NCI-H1930 (cell line): Measurements from ENCODE around the gene TMEM229B.

Experiments
- DNase-seq, 2 experiments: peaks; one replicate each; lab custom pipeline; 2025; lab: John Stamatoyannopoulos, UW

Gene TMEM229B

DNA sequence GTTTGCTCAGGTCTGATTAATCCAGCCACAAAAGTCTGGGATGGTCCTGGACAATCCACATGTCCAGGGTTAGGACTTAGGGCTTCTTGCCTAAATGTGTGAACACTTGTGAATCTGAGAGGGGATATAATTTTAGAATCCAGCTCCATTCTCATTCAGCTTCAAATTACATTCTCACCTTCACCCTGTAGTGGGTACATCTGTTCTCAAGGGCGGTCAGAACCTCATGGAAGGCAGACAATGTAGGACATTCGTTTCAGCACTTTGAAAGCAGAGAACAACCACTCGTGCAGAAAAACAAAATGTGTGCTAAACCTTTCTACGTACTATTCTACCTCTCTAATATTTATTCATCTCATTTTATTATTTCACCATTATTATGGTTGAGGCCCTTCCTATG is 1.2 kb downstream of the TMEM229B start:
- DNase-seq: no peak

DNA sequence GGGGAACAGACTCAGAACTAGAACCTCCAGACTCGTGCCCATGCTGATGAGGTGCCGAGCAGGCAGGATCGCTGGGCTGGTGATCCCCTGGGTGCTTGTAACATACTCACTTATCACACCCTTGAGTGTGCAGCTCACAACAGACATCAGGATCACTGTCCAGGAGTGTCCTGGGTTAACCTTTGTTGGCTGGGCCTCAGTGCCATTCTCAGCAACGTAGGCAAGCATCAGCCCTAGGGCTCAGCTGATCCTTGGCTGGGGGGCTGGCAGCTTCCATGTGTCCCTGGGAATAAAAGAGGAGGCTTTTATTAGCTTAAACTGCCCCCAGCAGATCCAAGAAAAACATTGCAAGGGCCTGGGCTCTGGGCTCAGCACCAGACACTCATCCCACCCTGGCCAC is 1.6 kb downstream of the TMEM229B start:
- DNase-seq: no peak

- no peak for DNase-seq
Measured at GRCh38 chr14:67485501-67486095, 2.9 kb downstream of the TMEM229B start.

DNA sequence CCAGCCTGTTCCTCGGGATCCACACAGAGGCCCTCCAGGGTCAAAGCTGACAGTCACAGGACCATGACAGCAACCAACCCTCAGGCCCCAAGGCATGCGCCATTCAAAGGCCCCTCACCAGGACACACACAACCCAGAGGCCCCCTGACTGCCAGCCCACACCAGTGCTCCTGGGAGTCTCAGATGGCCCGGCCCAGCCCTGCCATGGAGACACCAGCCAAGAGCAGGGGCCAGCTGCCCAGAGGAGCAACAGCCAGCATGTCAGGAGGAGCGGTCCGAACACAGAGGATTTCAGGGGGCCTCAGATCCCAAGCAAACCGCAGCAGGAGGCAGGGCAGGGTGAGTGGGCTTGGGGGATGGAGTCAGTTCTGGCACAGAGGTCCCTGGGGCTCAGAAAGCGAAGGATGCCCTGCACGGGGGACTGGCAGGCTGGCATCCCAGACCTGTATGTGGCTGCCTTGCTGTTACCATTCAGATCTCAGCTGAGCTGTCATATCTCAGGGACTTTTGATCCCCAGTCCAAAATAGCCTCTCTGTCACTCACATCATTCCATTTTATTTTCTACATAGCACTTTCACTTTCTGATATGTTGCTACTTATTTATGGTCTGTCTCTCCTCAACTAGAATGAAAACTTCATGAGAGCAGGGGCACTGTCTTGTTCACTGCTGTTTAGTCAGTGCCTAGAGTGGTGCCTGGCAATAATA is 4.8 kb downstream of the TMEM229B start:
- DNase-seq: no peak

- no peak for DNase-seq
Measured at GRCh38 chr14:67482231-67483164, 6.0 kb downstream of the TMEM229B start.

- DNase-seq: no peak
Measured at GRCh38 chr14:67480011-67480410, 8.5 kb downstream of the TMEM229B start.

DNA sequence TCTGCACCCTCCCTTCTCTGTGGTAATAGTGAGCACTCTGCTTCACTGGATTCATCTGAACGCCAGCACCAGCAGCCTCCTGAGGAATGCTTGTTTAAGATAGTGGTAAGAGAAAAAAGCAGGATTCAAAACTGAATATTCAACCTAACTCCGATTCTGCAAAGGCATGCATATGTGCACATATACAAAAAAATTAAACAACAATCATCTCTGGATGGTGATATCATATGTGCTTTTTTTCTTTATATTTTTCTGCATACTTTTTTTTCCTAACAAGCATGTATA is 9.8 kb downstream of the TMEM229B start:
- DNase-seq: no peak

- no peak for DNase-seq
Measured at GRCh38 chr14:67477926-67478799, 10.4 kb downstream of the TMEM229B start.

GRCh38 chr14:67474366-67474765 is 14.2 kb downstream of the TMEM229B start:
- no peak for DNase-seq

DNA sequence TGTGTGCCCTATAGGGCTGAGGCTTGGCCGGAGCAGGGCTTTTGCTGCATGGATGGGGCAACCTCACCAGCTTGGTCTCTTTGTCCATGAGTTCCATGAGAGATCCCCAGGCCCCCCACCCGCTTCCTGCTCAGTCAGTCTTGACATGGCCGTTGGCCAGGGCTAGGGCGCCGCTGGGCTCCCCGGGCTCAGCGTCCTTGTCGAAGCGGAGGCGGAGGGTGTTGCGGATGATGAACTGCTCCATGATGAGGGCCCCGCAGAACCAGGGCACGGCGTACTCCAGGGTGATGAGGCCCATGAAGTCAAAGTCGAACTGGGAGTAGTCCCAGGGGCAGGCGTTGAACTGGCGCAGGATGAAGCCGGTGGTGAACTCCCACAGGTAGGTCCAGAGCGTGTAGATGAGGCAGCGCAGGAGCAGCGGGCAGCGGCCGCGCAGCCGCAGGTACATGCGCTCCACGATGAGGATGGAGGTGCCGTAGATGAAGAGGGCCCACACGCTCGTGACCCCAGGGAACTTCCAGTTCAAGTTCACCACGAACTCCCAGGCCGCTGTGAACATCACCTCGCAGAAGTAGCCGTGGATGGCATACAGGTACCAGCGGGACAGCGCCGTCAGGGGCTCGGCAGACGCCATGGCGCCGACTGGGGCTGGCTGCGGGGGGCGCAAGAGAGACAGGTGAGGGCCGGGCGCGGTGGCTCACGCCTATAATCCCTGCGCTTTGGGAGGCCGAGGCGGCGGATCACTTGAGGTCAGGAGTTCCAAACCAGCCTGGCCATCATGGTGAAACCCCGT is 15.0 kb downstream of the TMEM229B start:
- no peak for DNase-seq

- DNase-seq: no peak
Measured at GRCh38 chr14:67472726-67473125, 15.8 kb downstream of the TMEM229B start.

DNA sequence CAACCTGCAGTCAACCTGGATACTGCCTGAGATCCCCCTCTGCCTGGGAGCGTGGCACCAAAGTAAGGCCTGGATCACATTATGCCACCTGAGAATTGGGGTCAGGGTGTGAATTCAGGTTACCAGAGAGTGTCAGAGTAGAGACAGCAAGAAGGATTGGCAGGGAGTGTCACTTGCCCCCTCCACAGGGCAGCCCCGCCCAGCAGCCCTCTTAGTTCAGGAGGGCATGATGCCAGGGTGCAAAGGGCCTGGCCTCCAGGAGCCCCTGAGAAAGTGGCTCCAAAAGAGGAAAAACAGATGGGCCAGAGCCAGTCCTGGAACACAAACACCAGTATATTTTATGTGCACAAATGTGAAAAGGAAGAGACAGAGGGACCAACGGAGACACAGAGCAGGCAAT is 18.6 kb downstream of the TMEM229B start:
- no peak for DNase-seq

- DNase-seq: no peak
Measured at GRCh38 chr14:67468378-67468730, 20.2 kb downstream of the TMEM229B start.

- DNase-seq: no peak
Measured at GRCh38 chr14:67467134-67467533, 21.4 kb downstream of the TMEM229B start.

DNA sequence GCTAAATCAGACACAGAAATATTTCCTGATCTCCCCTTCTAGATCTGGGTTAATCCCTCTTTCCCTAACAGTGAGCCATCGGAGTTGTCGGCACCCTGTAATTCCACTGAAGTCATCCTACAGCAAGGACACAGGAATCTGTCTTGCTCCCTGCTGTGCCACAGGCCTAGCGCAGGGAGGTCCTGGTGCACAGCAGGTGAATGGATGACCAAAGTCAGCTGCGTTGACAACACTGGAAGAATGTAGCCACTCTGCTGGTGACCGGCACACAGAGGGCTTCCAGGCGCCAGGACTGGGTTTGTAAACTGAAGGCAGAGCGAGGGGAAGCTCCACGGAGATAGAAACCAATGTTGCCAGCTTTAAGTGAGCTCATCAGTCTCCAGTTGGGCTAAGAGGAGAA is 23.6 kb downstream of the TMEM229B start:
- DNase-seq: no peak

- DNase-seq: no peak
Measured at GRCh38 chr14:67464377-67464776, 24.1 kb downstream of the TMEM229B start.

GRCh38 chr14:67463900-67464299 is 24.6 kb downstream of the TMEM229B start:
- DNase-seq: no peak

GRCh38 chr14:67461996-67462395 is 26.5 kb downstream of the TMEM229B start:
- no peak for DNase-seq

DNA sequence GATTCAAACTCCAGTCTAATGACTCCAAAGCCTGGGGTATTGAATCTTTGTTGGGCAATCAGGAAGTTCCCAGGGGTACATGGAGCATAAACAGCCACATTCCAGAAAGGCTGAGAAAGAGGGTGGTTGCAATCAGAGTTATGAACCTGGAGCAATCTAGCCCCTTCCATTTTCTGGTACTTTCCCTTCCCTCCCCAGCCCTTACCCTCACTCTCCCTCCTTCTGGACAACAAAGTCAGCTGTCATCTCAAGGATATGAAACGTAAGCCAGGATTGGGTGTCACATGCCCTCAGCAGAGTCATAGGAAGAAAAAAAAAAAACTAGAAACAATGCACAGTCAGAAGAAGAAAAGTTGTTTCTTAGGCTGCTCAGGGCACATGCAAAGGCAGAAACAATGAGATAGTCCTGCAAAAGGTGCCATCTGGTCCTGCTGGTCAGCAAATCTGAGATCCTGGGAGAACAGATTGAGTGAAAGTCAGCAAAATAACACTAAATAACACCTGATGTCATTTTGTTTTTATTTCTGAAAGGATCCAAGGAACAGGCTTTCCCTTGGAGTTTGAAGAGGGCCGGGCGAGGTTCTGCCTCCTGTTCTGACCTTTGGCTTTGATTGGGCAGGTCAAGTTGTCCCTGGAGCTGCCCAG is 27.1 kb downstream of the TMEM229B start:
- DNase-seq: no peak

DNA sequence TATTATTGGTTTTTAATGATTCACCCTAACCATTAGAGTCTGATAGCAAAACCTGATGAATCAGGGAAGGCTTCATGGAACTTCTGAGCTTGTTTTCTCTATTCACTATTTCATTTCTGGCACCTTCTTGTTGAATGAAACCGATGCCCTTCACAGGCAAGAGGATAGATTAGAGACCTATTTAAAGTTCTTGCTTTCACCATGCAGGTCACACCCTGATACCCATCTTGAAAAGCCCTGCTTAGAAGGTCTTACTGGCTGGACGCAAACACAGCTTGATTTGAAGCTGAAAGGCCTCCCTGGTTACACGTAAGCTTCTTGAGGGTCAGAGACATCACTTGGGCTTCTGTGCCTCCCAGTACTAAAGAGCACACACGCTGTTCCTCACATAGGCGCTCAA is 29.2 kb downstream of the TMEM229B start:
- no peak for DNase-seq

- no peak for DNase-seq
Measured at GRCh38 chr14:67457782-67458181, 30.7 kb downstream of the TMEM229B start.
